EH (cell line): ENCODE data around the gene GRIA1.
"Not testable (repeated sequence)": the region's sequence is repeated elsewhere in the genome, so short reads cannot be mapped to it uniquely, and the experiment has no call there.

Experiments
- DNase-seq: peaks from one replicate; pipeline ENCODE4 v3.0.0-alpha.2; 2015; ENCODE audit warnings: low read depth

The GRIA1 gene

GRCh38 chr5:153835891-153836515 is 345.5 kb downstream of the GRIA1 start:
- DNase-seq = peak; percentile 28

GRCh38 chr5:153849303-153850113 is 359.0 kb downstream of the GRIA1 start:
- not testable (repeated sequence) for DNase-seq

- peak; percentile 6 for DNase-seq
These were observed 369.9 kb downstream of the GRIA1 start for GRCh38 chr5:153860195-153860886.

GRCh38 chr5:153862906-153863305 is 372.4 kb downstream of the GRIA1 start:
- not testable (repeated sequence) for DNase-seq
